ENCODE results near the gene LY86.

Gene LY86

GRCh38 chr6:6570929-6571671 is 17.4 kb upstream of the LY86 start:
- ATAC-seq: no peak

- no peak for ATAC-seq
Measured at GRCh38 chr6:6575143-6575542, 13.4 kb upstream of the LY86 start.

- ATAC-seq: no peak
Measured at GRCh38 chr6:6577735-6578134, 10.8 kb upstream of the LY86 start.

- ATAC-seq: no peak
Measured at GRCh38 chr6:6579281-6579680, 9.2 kb upstream of the LY86 start.

- ATAC-seq: peak in 1 of 2 donors; percentile 24
Measured at GRCh38 chr6:6580225-6580856, 8.2 kb upstream of the LY86 start.

- ATAC-seq: peak; percentile 17
Measured at GRCh38 chr6:6581054-6581453, 7.5 kb upstream of the LY86 start.

- no peak for ATAC-seq
Measured at GRCh38 chr6:6582131-6582530, 6.4 kb upstream of the LY86 start.

GRCh38 chr6:6583836-6584235 is 4.7 kb upstream of the LY86 start:
- ATAC-seq: no peak

- no peak for ATAC-seq
Measured at GRCh38 chr6:6584310-6585002, 4.1 kb upstream of the LY86 start.

- no peak for ATAC-seq
Measured at GRCh38 chr6:6585003-6585311, 3.6 kb upstream of the LY86 start.

GRCh38 chr6:6586167-6586566 is 2.4 kb upstream of the LY86 start:
- ATAC-seq: no peak

GRCh38 chr6:6586671-6587526 is 1.6 kb upstream of the LY86 start:
- ATAC-seq: peak in 1 of 2 donors; percentile 47

- ATAC-seq: no peak
Measured at GRCh38 chr6:6587696-6588063, 840 bp upstream of the LY86 start.

- ATAC-seq: no peak
Measured at GRCh38 chr6:6588924-6589709, 597 bp downstream of the LY86 start.

- ATAC-seq: no peak
Measured at GRCh38 chr6:6590530-6590929, 2.0 kb downstream of the LY86 start.

- no peak for ATAC-seq
Measured at GRCh38 chr6:6591778-6592465, 3.4 kb downstream of the LY86 start.

GRCh38 chr6:6592826-6593475 is 4.4 kb downstream of the LY86 start:
- no peak for ATAC-seq

- ATAC-seq: no peak
Measured at GRCh38 chr6:6593867-6594468, 5.4 kb downstream of the LY86 start.

- no peak for ATAC-seq
Measured at GRCh38 chr6:6595025-6595424, 6.5 kb downstream of the LY86 start.

GRCh38 chr6:6595952-6596351 is 7.4 kb downstream of the LY86 start:
- no peak for ATAC-seq

Measured in activated CD4-positive, CD25-positive, alpha-beta regulatory T cell treated with anti-CD3 and anti-CD28 coated beads, Interleukin-2, amount 50 U/mL, for 24 hours (primary cell).